Right hindlimb (tissue), 1 donor: Measurements from ENCODE around the gene MLLT3.

Source experiments
- DNase-seq: peaks from one replicate; pipeline ENCODE4 v3.0.0-alpha.2; 2018

Gene MLLT3

DNA sequence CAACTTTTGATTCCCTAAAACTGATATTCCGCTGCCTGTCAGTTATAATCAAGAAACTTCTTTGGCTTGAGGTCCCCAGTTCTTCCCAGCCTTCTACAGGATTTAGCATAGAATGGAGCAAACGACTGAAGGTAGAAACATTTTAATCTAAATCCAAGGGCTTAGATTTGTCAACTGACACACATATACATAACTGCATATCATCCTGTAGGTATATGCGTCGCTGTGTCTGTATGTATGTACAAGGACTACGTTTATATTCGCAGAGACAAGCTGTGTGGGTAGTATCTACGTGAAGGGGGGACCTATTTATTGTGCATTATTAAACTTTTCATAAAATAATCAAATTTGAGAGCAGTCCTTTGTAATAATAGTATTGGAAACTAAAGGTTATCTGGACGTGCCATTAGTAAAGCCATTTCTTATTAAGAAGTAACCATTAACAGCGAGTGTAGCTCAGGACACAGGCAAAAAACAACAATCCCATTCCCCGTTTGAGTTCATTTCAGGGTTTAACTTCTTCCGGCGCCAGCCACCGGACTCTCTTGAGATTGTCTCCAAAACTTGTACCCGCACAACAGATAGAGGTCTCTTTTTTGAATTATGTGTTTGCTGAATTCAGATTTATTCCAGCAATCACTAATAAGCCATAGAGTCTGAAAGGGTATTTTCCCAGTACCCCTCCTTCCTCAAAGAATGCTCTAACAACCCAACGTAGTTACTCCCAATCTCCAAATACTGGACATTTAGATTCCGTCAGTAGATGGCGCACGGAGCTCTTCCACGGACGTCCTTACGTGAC, 2.1 kb upstream of the MLLT3 start:
- peak; percentile 59 for DNase-seq

DNA sequence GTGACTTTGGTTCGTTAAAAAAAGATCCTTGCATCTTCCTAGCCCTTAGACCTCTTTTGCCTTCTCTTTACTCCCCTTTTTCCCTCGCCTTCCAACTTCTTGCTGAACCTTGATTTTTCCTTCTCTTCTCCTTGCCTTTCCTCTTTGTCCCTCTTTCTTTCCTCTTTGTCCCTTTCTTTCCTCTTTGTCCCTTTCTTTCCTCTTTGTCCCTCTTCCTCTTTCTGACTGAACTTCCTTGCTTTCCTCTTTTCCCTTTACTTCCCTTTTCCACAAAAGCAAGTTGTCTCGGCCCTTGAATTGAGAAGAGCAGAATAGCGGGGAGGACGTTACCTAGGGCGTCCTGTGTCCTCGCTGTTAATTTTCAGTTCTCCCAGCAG, 1.4 kb upstream of the MLLT3 start:
- DNase-seq: no peak

DNA sequence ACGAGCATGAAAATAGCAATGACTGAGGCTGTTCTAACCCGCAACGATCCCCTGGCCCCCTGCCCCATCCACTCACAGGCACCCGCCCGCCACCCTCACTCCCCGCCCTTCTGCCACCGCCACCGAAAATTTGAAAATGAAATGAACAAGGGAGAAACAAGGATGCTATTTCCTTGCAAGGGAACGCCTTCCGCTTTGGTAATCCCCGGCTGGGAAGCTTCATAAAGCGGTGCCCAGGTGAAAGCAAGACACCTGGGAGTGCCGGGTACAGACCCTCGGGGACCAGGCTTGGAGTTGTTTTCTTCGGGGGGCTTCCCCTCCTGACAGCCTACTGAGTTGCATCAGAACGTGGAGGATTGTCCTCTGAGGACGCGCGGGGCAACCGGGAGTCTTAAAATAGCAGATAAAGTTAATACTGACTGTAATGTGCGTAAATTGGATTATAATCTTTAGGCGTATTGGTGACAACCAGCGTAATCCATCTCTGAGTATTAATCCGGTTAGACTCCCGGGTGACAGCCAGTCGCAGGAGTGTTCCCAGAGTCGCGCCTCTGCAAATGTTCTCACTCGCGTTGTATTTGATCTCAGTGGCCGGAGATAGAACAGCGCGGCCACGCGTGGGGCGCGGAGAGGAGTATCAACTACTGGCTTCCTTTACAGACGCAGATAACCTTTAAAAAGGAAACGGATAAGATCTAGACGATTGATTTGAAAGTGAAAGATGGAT, 885 bp upstream of the MLLT3 start:
- no peak for DNase-seq

DNA sequence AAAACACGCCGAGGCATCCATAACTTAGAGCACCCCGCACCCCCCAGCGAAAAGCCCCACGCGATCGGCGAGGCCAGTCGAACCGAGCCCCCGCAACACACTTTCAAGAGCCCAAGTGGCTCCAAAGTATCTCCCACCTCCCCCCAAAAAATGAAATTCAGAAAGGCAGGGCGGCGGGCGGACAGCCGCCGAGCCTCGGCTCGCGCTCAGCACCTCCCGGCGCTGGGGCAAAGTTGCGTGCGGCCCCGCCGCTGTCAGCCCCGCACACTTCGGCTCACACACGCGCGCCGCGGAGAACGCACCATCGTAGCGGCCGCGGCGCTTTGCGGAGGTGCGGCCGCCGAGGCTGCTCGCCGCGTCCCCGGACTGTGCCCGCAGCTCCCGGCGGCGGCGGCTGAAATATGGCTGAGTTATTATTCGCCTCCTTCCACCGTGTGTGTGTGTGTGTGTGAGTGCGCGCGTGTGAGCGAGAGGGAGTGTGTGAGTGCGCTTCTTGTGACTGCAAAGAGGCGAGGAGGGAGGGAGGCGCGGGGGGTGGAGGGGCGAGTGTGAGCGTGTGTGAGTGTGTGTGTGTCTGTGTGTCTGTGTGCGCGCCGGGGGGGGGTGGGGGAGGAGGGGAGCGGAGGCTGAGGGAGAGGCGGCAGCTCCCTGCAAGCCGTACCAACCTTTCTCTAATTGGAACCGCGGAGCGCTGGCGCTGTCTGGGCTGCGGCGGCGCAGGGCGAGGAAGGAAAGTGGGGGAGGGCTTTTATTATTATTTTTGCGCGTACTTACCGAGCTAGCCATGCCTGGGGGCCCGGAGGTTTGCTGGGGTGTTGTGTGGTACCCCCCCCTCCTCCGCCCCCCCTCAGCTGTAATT, 599 bp downstream of the MLLT3 start:
- DNase-seq: peak; percentile 85

DNA sequence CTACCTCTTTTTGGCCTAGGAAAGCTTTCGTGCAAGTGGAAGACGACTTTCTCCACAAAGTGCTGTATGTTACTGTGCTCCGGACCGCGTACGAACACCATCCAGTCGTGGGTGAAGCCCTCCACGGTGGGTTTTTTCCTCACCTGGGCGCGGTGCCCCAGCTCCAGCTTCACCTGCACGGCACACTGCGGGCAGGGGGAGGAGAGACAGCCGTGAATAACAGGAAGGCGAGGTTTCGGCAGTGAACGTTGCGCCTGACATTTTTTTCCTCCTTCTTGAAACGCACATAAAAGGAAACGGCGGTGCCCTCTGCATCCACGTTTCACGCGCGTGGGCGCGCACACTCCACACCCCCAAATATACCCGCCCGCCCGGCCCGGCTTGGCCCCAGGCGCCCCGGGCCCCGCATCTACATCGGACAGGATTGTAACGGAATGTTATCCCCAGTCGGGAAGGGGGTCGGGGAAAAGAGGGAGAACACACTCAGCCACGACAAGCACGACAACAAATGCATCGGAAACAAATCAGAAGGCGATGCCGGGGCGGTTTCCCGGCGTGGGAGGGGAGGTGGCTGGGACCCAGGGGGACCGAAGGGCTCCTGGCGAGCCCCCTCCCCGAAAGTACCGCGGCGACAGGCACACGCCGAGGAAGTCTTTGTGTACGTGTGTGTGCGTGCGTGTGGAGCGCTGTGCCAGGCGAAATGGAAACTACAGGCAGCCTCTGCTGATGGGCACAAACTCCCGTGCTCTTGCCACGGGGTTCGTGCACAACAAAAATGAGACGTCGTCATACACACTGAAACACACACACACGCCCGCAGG, 1.4 kb downstream of the MLLT3 start:
- DNase-seq: peak; percentile 57

DNA sequence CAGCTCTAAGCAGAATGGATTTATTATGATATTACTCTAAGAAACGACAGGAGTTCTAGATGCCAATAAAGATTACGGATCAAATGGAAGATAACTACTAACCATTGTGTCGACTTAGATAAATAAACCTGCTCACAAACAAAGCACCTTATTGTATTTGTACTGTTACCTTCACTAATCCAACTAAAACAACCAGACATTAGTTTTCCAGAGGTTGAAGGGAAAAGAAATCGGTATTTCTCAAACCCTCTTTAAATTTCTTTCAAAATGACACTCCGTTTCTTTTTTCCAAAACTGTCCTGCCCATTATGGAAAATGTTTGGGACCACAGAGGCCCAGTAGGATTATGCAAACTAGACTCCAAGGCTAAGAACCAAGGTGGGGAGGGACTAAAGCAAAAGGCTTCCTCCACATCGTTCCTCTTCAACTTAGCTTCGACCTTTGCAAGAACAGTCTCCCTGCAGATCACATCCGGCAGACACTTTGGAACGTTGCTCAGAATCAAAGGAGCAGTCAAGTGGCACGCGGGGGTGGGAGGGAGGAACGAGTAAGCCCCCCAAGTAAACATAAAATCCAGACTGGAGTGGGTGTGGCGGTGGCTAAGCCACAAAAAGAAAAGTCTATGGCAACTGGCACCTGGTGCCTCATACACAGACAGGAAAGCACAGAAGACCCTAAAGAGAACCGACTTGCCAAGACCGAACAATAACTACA, 2.7 kb downstream of the MLLT3 start:
- peak; percentile 24 for DNase-seq

DNA sequence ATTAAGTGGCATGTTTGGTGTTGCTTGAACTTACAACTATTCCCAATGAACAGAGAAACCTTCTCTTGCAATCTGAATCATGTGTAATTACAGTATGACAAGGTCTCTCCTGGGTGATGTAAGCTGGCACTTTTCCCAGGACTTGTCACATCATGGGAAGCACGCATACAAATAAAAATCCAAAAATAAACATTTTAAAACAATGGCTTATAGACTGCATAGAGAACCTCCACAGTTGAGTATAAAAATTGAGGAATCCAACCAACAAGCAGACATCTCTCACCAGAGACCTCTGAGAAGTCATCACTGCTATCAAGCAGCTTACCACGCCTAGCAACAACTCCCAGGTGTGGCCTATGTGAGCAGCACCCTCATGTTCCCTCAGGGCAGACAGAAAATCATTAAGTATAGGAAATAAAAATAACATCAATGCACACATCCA, 3.9 kb downstream of the MLLT3 start:
- DNase-seq: no peak

DNA sequence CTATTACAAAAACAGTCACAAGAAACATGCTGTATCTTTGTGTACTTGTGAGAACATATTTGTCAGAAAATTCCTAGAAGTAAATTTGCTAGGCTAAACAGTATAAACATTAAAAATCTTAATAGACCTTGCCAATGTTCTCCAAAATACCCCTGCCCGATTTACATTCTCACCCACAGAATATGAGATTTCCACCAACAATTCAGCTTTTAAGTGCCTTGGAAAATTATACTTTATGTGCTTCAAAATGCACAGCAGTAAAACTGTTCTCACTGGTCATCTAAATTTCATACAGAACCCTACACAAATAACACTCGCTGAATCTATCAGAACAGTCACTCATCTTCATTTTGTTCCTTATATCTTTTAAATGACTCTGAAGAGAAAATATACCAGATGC, 5.5 kb downstream of the MLLT3 start:
- no peak for DNase-seq

DNA sequence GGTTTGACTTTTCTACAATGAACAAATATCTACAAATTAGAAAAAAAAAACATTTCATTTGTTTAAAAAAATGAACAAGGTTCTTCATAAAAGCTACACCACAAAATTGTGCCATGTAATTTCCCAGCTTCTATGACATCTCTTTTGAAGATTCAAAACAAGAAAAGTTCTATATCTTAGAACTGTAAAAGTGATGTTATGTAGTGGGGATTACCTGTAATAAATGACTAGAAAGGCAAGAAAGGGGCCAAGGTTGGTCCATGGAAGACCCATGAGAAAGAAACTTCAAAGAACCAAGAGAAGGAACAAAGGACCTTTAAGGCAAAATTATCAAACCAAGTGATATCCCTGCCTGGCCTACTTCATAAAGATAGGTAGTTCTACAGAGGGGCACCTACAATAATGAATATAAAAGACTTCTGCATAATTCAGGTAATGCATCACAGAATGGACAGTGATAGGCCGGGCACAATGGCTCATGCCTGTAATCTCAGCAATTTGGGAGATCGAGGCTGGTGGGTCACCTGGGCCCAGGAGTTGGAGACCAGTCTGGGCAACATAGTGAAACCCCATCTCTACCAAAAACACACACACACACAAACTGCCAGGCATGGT, 7.6 kb downstream of the MLLT3 start:
- DNase-seq: no peak

DNA sequence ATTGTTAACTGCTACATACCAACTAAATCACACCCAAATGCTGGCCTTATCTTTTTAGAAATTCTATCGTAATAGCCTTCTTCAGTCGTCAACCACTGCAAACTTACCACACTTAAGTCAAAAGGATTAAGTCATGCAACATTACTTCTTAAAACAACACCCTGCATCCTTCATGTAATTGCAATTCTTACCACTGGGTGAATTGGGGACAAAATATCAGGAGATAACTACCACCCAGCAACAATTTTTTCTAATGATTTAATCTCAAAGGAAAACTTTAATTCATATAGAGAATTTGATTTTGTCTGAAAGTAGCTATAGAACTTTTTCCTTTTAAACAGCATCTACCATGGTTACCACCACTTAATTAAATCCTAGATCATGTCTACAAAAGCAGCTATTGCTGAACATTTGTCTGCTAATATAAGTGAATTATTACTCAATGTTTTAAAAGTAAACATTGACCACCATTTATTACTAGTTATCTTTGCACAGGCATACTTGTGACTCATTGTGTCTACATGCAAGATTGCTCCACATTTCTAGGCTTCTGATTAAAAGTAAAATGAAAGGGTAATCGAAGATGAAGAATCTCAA, 10.5 kb downstream of the MLLT3 start:
- DNase-seq: no peak

DNA sequence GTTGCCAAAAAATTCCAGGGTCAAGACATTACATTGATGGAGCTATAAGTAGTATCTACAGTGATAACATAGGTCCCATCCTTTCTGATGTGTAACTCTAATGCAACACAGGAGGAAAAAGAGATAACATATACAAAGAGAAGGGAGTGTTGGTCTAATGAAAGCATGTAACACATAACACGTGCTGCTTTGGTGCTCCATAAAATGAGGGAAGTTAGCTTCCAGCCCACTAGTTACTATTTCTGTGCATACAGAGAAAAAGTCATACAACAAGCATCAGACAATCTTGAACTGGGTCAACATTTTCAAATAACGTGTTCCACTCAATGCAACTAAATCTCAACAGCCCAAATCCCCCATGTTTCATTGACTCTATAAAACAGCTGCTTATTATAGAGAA, 11.7 kb downstream of the MLLT3 start:
- DNase-seq: no peak

DNA sequence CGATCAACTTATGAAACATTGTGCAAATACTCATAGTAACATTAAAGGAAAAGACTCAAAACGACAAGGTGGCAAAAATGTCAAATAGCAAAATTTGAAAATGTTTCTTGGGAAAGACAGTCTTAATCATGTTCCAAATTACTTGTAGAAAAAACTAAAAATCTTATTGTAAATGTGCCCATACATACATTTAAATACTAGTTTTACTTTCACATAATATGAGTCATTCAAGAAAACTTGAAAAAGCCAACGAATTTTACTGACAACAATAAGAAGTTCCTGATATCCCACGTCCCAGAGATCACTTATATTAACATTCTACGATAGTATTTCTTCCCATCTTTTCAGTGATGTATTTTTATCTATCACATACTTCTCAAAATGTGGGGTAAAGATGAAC, 13.7 kb downstream of the MLLT3 start:
- no peak for DNase-seq

DNA sequence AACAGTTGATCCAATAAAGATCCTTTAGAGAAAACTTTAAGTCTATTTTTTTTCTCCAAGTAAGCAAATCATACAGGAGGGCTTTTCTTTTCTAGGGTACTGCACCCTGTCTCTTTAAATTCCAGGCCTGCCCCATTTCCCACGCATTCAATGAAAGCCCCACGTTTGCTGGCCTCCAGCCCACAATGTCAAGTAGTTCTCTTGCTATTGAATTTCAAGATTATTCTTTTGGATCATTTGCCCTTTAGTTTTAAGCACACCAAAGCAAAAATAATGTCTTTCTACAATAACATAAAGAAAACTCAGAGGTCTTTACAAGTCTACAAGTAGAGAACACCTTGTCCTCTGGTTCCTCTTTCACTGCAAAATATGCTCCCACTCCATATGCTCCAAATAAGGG, 15.6 kb downstream of the MLLT3 start:
- DNase-seq: no peak

DNA sequence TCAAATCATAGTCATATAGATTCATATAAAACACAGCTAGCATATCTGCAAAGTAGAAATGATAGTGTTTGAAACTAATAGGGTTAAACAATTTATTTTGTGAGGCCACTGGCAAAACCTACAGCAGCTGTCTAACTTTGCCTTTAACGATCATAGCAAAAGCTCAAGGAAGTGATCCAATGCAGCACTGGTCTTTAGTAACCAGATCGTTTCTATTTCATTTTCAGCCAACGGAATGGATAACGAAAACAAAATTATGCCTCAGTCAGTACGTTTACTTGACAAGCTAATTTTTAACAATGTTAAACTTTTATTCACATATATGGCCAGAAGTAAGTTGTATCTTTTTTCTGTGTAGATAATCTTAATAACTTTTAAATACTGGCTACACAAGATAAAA, 17.7 kb downstream of the MLLT3 start:
- DNase-seq: no peak

DNA sequence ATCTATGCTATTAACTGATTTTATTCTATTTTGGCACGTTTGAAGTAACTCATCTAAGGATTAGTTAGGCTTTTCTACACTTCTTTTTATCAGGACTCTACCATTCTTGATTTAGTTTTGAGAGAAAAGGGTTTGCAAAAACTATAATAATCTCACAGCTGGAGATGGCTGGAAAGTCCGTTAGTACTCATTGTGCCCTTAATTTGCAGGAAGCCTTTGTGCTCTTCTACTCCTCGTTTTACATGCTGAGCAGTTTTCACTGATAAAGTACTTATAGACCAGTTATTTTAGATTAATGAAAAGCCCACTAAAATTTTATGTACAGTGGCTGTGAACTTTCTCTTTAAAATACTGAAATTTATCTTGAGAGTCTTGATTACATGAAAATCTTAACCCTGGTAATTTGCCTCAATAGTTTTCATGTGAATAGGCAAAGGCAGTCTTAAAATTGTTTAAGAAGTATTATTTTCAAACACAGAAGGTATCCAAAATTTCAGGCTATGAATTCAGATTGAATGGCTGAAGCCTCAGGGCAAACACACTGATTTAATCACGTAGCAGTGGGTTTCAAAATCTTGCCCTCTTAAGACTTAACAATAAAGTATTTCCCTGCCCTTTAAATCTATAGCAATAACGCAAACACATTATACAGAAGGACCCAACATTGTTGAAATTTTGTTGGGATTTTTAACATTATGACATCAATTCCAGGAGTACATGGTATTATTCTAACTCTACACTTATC, 18.6 kb downstream of the MLLT3 start:
- no peak for DNase-seq

DNA sequence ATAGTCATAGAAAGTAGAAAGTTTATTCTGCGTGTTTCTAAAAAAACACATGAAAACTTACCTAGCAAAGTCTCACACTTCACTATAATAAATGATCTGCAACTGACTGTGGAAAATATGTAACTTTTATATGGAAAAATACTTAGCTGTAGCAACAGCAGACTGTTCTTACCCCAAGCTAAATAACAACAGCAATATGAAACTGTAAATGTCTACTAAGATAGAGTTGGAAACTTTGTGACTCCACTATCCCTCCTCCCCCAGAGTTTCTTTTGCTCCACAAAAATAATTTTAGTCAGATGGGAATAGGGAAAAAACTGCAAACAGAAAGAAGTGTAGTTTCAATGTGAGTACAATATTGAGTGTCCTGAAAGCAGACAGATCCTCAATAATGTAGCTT, 21.0 kb downstream of the MLLT3 start:
- DNase-seq: no peak

DNA sequence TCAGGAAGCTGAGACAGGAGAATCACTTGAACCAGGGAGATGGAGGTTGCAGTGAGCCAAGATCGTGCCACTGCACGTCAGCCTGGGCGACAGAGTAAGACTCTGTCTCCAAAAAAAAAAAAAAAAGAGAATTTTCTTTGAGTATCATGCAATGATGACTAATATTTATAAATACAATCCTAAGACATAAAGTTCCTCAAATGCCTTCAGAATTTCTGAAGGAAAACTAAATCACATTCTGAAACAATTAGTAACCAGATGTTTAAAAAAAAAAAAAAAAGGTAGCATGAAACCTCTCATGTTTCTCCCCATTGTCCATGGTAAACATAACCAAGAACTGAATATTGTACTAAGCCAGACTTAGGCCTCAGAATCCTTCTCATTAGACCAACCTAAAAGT, 23.1 kb downstream of the MLLT3 start:
- DNase-seq: no peak

DNA sequence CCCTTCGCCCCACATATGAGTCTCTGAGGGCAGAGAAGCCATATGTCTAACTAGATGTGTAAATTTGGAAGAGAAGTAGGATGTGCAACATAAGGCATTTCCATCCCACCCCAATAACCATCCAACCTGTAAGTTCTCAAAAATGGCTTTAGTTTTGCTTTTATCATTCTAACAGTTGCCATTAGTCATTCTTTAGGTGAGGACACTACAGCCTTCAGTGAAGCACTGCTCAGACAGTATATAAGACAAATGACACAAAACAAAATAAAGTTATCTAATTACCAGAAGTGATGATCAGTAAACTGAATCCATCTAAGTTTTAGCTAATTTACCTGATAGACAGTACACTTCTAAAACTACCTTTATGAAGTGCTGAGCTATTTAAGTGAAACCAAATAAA, 23.9 kb downstream of the MLLT3 start:
- no peak for DNase-seq

DNA sequence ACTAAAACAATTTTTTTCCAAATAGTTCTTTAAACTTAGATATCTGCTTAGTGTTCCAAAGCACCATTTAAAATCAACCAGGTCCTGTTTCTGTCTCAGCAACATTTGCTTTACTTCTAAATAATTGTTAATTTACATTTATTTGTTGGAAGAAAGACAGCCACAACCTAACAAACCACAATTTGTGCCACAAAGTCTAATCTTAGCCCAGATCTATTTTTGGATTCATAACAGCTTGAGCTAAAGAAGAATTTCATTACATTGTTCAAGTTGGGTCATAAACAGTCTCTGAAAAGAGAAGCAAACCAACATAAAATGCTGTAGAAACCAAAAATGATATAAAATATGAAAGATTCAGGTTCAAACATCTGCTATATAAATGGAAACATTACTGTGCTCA, 24.4 kb downstream of the MLLT3 start:
- no peak for DNase-seq

DNA sequence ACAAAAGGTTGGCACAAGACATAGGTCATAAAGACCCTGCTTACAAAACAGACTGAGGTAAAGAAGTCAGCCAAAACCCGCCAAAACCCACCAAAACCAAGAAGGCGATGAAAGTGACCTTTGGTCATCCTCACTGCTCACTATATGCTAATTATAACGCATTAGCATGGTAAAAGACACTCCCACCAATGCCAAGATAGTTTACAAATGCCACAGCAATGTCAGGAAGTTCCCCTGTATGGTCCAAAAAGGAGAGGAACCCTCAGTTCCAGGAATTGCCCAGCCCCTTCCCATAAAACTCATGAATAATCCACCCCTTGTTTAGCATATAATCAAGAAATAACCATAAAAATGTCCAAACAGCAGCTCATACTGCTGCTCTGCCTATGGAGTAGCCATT, 27.7 kb downstream of the MLLT3 start:
- DNase-seq: no peak
